H9 (cell line): Measurements from ENCODE around the gene GPR183. TPM values are rescaled to one million over a fixed set of nuclear protein-coding genes. Genes with fewer than 3 reads are reported as not detected.
"Not testable (repeated sequence)": the region's sequence is repeated elsewhere in the genome, so short reads cannot be mapped to it uniquely, and the experiment has no call there.

ENCODE experiments used
- DNase-seq: peaks from one replicate; pipeline ENCODE4 v3.0.0-alpha.2; 2017
- H2AFZ ChIP-seq: one replicate; pipeline ENCODE4 v1.6.1; 2013; ENCODE audit warnings: mild to moderate bottlenecking, low read length, control low read depth, moderate library complexity
- H2AK5ac ChIP-seq: 2 replicates; pipeline ENCODE4 v1.6.1; 2013; ENCODE audit warnings: low read length, control low read depth, mixed read lengths; ENCODE audit not compliant: insufficient read length
- H2BK120ac ChIP-seq: one replicate; pipeline ENCODE4 v1.6.1; 2013; ENCODE audit warnings: low read depth, mild to moderate bottlenecking, low read length, control low read depth, inconsistent platforms; ENCODE audit not compliant: poor library complexity, severe bottlenecking
- H2BK12ac ChIP-seq: 2 replicates; pipeline ENCODE4 v1.6.1; 2013; ENCODE audit warnings: low read length, control low read depth, mixed read lengths, low read depth; ENCODE audit not compliant: insufficient read length
- H2BK15ac ChIP-seq: 2 replicates; pipeline ENCODE4 v1.6.1; 2013; ENCODE audit warnings: low read depth, low read length, control low read depth
- H2BK20ac ChIP-seq: one replicate; pipeline ENCODE4 v1.6.1; 2013; ENCODE audit warnings: low read depth, mild to moderate bottlenecking, low read length, control low read depth, inconsistent platforms; ENCODE audit not compliant: poor library complexity, severe bottlenecking
- H2BK5ac ChIP-seq: 2 replicates; pipeline ENCODE4 v1.6.1; 2013; ENCODE audit warnings: low read length, control low read depth, mixed read lengths; ENCODE audit not compliant: insufficient read length
- H3K14ac ChIP-seq: 2 replicates; pipeline ENCODE4 v1.6.1; 2013; ENCODE audit warnings: low read length, control low read depth; ENCODE audit not compliant: insufficient read depth
- H3K18ac ChIP-seq: 2 replicates; pipeline ENCODE4 v1.6.1; 2013; ENCODE audit warnings: low read depth, mild to moderate bottlenecking, mixed read lengths, low read length, control low read depth; ENCODE audit not compliant: insufficient read length
- H3K23ac ChIP-seq: 2 replicates; pipeline ENCODE4 v1.6.1; 2013; ENCODE audit warnings: low read length, control low read depth, mixed read lengths, low read depth; ENCODE audit not compliant: insufficient read length
- H3K23me2 ChIP-seq: 2 replicates; pipeline ENCODE4 v1.6.1; 2013; ENCODE audit warnings: low read depth, mild to moderate bottlenecking, mixed read lengths, low read length, control low read depth; ENCODE audit not compliant: insufficient read length, poor library complexity, severe bottlenecking
- H3K27ac ChIP-seq: 2 replicates; pipeline ENCODE4 v1.5.1; 2013; ENCODE audit warnings: low read length, control low read depth, mixed read lengths, low read depth; ENCODE audit not compliant: insufficient read length
- H3K27me3 ChIP-seq: 2 replicates; pipeline ENCODE4 v1.6.1; 2013; ENCODE audit warnings: low read length, control low read depth, inconsistent platforms; ENCODE audit not compliant: insufficient read depth
- H3K4ac ChIP-seq: 2 replicates; pipeline ENCODE4 v1.6.1; 2013; ENCODE audit warnings: low read depth, mild to moderate bottlenecking, control low read depth, inconsistent platforms, low read length, moderate library complexity
- H3K4me1 ChIP-seq: 2 replicates; pipeline ENCODE4 v1.6.1; 2013; ENCODE audit warnings: low read length, control low read depth, inconsistent platforms; ENCODE audit not compliant: insufficient read depth
- H3K4me2 ChIP-seq: 2 replicates; pipeline ENCODE4 v1.6.1; 2013; ENCODE audit warnings: low read length, control low read depth, mixed read lengths; ENCODE audit not compliant: insufficient read length, insufficient read depth
- H3K56ac ChIP-seq: 2 replicates; pipeline ENCODE4 v1.6.1; 2013; ENCODE audit warnings: low read depth, mild to moderate bottlenecking, mixed read lengths, low read length, control low read depth; ENCODE audit not compliant: insufficient read length
- H3K79me1 ChIP-seq: 2 replicates; pipeline ENCODE4 v1.6.1; 2013; ENCODE audit warnings: low read depth, mild to moderate bottlenecking, moderate library complexity, low read length, control low read depth, inconsistent platforms; ENCODE audit not compliant: insufficient read depth, poor library complexity, severe bottlenecking
- H3K79me2 ChIP-seq: 2 replicates; pipeline ENCODE4 v1.6.1; 2013; ENCODE audit warnings: low read length, control low read depth, inconsistent platforms; ENCODE audit not compliant: insufficient read depth
- H3K9ac ChIP-seq: 2 replicates; pipeline ENCODE4 v1.6.1; 2013; ENCODE audit warnings: low read length, control low read depth, mixed read lengths; ENCODE audit not compliant: insufficient read length; ENCODE audit errors: extremely low read depth
- H3K9me3 ChIP-seq: one replicate; pipeline ENCODE4 v1.6.1; 2013; ENCODE audit warnings: low read depth, low read length, inconsistent platforms; ENCODE audit not compliant: control insufficient read depth
- H3T11ph ChIP-seq: one replicate; pipeline ENCODE4 v1.6.1; 2013; ENCODE audit warnings: mild to moderate bottlenecking, low read length, control low read depth, inconsistent platforms
- H4K20me1 ChIP-seq: one replicate; pipeline ENCODE4 v1.6.1; 2013; ENCODE audit not compliant: control insufficient read depth, insufficient read length, insufficient read depth
- H4K5ac ChIP-seq: 2 replicates; pipeline ENCODE4 v1.6.1; 2013; ENCODE audit warnings: low read depth, mild to moderate bottlenecking, mixed read lengths, low read length, control low read depth; ENCODE audit not compliant: insufficient read length
- H4K8ac ChIP-seq: replicated peaks from 2 replicates; pipeline ENCODE4 v1.6.1; 2013; ENCODE audit warnings: low read length, control low read depth, mixed read lengths, low read depth; ENCODE audit not compliant: insufficient read length
- H4K91ac ChIP-seq: 2 replicates; pipeline ENCODE4 v1.6.1; 2013; ENCODE audit warnings: low read depth, mild to moderate bottlenecking, moderate library complexity, mixed read lengths, low read length, control low read depth; ENCODE audit not compliant: insufficient read length
- H3K27ac Mint-ChIP-seq, 3 experiments: 2 replicates in 2 of 3; 3 replicates in 1 of 3; pipeline ENCODE4 v1.8.0; 2020 to 2021; ENCODE audit warnings: mixed read lengths in 3 of 3, mild to moderate bottlenecking in 1 of 3, moderate library complexity in 1 of 3
- H3K27me3 Mint-ChIP-seq: 2 replicates; pipeline ENCODE4 v1.8.0; 2021; ENCODE audit warnings: low read depth, mild to moderate bottlenecking, moderate library complexity, mixed read lengths
- H3K36me3 Mint-ChIP-seq, 3 experiments: 2 replicates in 2 of 3; 3 replicates in 1 of 3; pipeline ENCODE4 v1.8.0; 2020 to 2021; ENCODE audit warnings: low read depth in 3 of 3, mixed read lengths in 3 of 3; ENCODE audit not compliant: insufficient read depth in 1 of 3
- H3K4me1 Mint-ChIP-seq, 2 experiments: 2 replicates each; pipeline ENCODE4 v1.8.0; 2020; ENCODE audit warnings: mixed read lengths in 2 of 2
- H3K4me3 Mint-ChIP-seq, 2 experiments: 2 replicates in 1 of 2; 3 replicates in 1 of 2; pipeline ENCODE4 v1.8.0; 2020 to 2021; ENCODE audit warnings: mild to moderate bottlenecking in 2 of 2, mixed read lengths in 2 of 2, moderate library complexity in 1 of 2
- H3K9me3 Mint-ChIP-seq, 2 experiments: 2 replicates in 1 of 2; 3 replicates in 1 of 2; pipeline ENCODE4 v1.8.0; 2020; ENCODE audit warnings: mild to moderate bottlenecking in 2 of 2, mixed read lengths in 2 of 2, moderate library complexity in 1 of 2
- CTCF ChIP-seq: fragments of 200-600 bp; sonication (generic); conservative IDR thresholded peaks from 3 replicates; pipeline ENCODE4 v1.8.0; 2021; ENCODE audit warnings: antibody characterized with exemption, mild to moderate bottlenecking
- WGBS: extraction: QIAGEN DNeasy Blood & Tissue Kit; methylation state at CpG from one replicate; pipeline ENCODE4 v1.1.7; 2013; ENCODE audit warnings: missing lambda C conversion rate, low lambda C conversion rate, mixed read lengths; ENCODE audit not compliant: insufficient read length; ENCODE audit errors: extremely low coverage; 5-methylcytosine and 5-hydroxymethylcytosine counted together
- total RNA-seq: library from RNA; stranded (reverse); gene quantifications from 2 replicates; pipeline ENCODE4 v1.2.1, GENCODE V29; 2021

The GPR183 gene
- total RNA-seq, 1 experiment from 2014 or later: not detected

- Histone ChIP-seq H2BK12ac (no peak overlapping the region), H3K79me1 (no peaks in the 10 kb centered on the region), H3K27me3 (no peaks in the 10 kb centered on the region), H2BK5ac (no peak overlapping the region), H3K9me3 (no peaks in the 10 kb centered on the region), H4K91ac (no peak overlapping the region), H2BK20ac (no peak overlapping the region), H4K20me1 (peaks cover 2% of the 10 kb centered on the region), H3K23ac (no peak overlapping the region), H3K14ac (no peak overlapping the region), H3K79me2 (no peaks in the 10 kb centered on the region), H2BK120ac (no peak overlapping the region), H3K4ac (no peak overlapping the region), H3K9ac (no peak overlapping the region), H3K4me1 (no peaks in the 10 kb centered on the region), H4K8ac (no peak overlapping the region), H2AK5ac (no peak overlapping the region), H3K18ac (no peak overlapping the region), H2BK15ac (no peak overlapping the region), H3K4me2 (no peak overlapping the region), H3T11ph (no peak overlapping the region), H2AFZ (no peak overlapping the region), H3K23me2 (no peaks in the 10 kb centered on the region), H3K56ac (no peak overlapping the region), H4K5ac (no peak overlapping the region), H3K27ac (no peak overlapping the region)
- H3K9me3 Mint-ChIP-seq: no peaks in the 10 kb centered on the region
- peaks cover 9 to 37% (median 32%) of the 10 kb centered on the region in 3 experiments; a peak in 6 of 7 replicates for H3K36me3 Mint-ChIP-seq
- WGBS: no CpG with 5 or more reads among the region's 5 CpGs
- TF ChIP-seq CTCF: no peak
- H3K4me3 Mint-ChIP-seq: no peak overlapping the region
- peak overlapping the region in 1 of 3 experiments; percentile 83; a peak in 2 of 7 replicates for H3K27ac Mint-ChIP-seq
- no peak for DNase-seq
- H3K4me1 Mint-ChIP-seq: peaks cover 12 to 18% of the 10 kb centered on the region in 2 experiments
- no peaks in the 10 kb centered on the region for H3K27me3 Mint-ChIP-seq
These were observed 56.0 kb downstream of the GPR183 start for GRCh38 chr13:99250982-99251825.

GRCh38 chr13:99249606-99250005, 57.6 kb downstream of the GPR183 start:
- H3K9me3 Mint-ChIP-seq: not testable (repeated sequence)

More at GRCh38 chr13:99249606-99250005, 57.6 kb downstream of the GPR183 start:
- not testable (repeated sequence) for H3K18ac ChIP-seq, H4K20me1 ChIP-seq, H4K5ac ChIP-seq, H2BK12ac ChIP-seq, H2AK5ac ChIP-seq, DNase-seq, H2BK120ac ChIP-seq, H3K23ac ChIP-seq, H3K27me3 ChIP-seq, H3K56ac ChIP-seq, H3K4ac ChIP-seq, H3K23me2 ChIP-seq, H3K4me2 ChIP-seq, H2BK20ac ChIP-seq, H3K27ac ChIP-seq, H2BK5ac ChIP-seq, H4K8ac ChIP-seq, H3K14ac ChIP-seq, H3K27me3 Mint-ChIP-seq, H3K79me2 ChIP-seq, H3K79me1 ChIP-seq, H4K91ac ChIP-seq, H3K9me3 ChIP-seq, H2AFZ ChIP-seq, H3K9ac ChIP-seq, H2BK15ac ChIP-seq, H3T11ph ChIP-seq, H3K4me3 Mint-ChIP-seq, H3K4me1 ChIP-seq
- peaks cover 12 to 18% of the 10 kb centered on the region in 2 experiments for H3K4me1 Mint-ChIP-seq
- no CpG with 5 or more reads among the region's 2 CpGs for WGBS
- H3K36me3 Mint-ChIP-seq: peaks cover 11 to 39% (median 35%) of the 10 kb centered on the region in 3 experiments
- 0 out of 7 replicates have a peak overlapping the region, but pooled peaks of 1 of the 3 experiments have one; percentile 32 for H3K27ac Mint-ChIP-seq
